CD4-positive, alpha-beta T cell treated with Interleukin-17A for 1 hour (primary cell): ENCODE data around the gene IQCE.
A peak's percentile ranks its signal among the peaks of the same experiment; 100 is the strongest.

ENCODE experiments used
- DNase-seq: peaks from one replicate; pipeline ENCODE4 v3.0.0-alpha.2; 2020

The IQCE gene, protein sequence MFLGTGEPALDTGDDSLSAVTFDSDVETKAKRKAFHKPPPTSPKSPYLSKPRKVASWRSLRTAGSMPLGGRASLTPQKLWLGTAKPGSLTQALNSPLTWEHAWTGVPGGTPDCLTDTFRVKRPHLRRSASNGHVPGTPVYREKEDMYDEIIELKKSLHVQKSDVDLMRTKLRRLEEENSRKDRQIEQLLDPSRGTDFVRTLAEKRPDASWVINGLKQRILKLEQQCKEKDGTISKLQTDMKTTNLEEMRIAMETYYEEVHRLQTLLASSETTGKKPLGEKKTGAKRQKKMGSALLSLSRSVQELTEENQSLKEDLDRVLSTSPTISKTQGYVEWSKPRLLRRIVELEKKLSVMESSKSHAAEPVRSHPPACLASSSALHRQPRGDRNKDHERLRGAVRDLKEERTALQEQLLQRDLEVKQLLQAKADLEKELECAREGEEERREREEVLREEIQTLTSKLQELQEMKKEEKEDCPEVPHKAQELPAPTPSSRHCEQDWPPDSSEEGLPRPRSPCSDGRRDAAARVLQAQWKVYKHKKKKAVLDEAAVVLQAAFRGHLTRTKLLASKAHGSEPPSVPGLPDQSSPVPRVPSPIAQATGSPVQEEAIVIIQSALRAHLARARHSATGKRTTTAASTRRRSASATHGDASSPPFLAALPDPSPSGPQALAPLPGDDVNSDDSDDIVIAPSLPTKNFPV

DNA sequence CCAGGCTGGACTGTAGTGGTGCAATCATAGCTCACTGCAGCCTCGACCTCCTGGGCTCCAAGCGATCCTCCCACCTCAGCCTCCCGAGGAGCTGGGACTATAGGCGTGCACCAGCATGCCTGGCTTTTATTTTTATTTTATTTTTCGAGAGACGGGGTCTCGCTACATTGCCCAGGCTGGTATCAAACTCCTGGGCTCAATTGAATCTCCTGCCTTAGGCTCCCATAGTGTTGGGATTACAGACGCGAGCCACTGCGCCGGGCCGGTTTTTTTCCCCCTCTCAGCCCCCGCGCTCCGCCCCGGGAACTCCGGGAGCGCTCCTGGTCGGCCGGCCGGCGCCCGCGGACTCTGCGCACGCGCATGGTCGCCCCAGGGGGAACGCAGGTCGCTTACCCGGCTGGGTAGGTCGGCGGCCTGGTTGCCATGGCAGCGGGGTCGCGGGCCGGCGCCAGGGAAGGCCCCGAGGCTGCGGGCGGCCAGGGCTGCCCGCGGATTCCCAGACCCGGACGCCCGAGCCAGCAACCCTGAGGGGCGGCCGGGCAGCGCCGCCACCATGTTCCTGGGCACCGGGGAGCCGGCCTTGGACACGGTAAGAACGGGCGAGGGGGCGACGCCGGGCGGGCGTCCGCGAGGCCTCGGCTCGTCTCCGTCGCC, at the start of gene IQCE:
Gene IQCE (plus strand): TSS at position 351 of the 654 bp plus-strand sequence. CDS start 203 bp downstream, at position 554.
- peak; percentile 91 for DNase-seq

DNA sequence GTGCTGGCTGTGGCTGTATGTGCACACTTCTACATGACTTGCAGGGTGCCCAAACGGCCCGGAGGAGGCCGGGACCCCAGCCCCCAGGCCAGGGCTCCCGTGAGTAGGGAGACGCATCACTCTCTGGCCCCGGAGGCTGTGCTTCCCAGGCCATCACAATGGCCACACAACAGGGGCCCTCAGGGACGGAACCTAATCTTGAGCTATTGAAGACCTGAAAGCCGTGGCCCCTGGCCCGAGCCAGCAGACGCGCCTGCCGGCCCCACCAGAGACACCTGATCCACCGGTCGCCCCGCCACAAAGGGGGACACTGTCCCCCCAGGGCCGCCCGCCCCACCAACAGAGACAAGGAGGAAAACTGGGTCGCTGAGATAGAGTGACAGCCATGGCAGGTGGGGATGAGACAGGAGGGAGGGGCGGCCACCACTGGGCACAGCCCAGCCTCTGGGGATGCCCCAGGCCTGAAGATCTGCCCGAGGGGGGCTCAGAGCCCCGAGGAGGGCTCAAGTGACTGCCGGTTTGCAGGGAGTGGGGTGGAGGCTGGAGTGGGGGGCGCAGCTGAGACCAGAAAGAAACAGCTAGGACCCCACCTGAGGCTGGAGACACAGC, 49.4 kb upstream of the IQCE start:
- DNase-seq = no peak

DNA sequence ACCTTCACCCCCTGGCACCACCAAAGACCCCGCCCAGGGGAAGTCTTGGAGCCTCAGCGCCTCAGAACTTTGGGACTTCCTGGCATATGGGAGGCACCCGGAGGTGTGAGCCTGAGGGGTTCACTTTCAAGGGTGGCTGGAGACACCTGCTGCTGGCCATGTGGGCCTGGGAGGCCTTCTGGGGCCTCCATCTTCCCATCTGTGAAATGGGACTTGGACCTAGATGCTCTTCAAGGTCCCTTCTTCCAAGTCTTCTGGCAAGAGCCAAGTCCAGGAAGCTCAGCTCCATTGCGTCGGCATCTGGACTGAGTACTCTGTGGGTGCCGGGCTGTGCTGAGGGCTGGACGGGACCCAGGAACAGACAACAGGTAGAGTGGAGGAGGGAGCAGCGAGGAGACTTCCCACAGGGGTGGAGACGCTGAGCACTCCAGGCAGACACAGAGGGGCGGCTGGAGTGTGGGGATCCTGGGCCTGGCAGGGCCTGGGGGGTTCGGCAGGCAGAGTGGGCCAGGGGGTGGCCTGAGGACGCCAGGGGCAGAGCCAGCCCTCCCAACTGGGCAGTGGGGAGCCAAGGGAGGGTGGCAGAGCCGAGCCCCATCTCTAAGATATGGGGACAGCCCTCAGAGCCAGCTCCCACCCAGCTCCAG, 48.5 kb upstream of the IQCE start:
- DNase-seq = no peak

DNA sequence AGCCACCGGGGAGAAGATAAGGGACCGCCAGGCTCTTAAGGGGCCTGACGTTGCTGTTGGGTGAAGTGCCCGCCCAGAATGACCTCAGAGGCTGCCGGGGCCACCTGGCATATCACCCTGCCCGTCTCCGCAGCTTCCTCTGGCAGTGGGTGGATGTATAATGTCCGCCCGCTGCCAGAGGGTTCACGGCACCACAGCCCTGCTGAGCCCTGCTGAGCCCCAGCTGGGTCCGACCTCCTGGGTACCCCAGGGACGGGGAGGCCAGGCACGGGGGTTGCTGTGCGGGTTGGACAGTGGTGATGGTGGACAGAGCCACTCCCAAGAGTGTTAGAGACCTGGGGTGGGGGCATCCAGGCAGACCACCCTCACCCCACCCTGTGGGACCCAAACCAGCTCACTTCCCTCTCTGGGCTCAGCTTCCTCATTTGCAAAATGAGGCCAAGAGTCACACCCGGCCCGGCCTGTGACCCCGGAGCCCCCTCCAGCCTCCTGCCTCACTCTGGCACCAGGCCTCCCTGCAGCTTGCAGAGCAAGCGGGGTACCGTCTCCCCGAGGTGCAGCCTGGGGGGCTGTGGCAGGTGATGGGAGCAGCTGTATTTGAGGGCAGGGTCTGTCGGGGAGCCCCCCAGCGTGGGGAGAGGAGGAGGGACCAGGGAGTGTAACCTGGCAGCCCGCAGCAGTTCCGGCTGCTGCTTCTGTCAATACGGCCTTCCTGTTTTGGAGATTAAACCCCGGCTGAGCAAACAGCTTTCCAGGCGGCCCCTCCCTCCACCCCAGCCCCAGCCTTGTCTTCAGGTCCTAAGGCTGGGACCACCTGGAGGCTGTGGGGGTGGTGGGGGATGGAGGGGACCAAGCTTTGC, 47.6 kb upstream of the IQCE start:
- DNase-seq = peak; percentile 69

DNA sequence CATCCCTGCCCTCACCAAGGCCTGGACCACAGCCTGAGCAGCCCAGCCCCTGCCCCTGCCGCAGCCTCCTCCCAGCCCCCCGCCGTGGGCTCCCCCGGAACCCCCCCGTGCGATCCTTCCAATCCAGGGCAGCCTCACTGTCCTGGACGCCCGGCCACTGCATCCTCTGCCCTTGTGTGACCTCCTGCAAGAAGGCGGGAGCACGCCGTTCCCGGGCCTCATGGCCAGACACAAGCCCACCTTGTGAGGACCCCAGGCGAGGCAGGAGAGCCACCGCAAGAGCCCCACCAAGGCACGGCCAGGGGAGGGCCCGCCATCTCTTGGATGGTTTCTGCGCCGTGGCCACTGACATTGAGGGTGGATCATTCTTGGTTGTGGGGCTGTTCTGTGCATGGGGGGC, 47.0 kb upstream of the IQCE start:
- DNase-seq = no peak

DNA sequence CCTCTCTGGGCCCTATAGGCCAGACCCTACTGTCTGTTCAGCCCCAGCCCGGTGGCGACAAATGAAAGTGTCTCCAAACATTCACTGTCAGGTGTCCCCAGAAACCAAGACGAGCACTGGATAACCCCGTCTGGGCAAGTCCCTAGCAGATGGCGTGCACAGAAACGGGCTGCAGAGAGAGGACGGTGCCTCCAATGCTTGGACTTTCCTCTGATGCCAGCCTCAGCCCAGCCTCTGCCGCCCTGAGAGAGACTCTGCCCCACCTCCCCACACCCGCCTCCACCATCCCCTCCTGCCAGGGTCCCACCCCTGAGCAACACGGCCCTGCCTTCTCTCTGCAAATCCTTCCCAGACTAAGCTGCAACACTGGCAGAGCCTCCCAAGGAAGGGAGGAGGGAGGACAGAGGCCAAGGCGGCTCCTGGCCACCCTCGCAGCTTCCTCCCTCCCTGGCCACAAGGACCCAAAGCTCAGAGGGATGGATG, 46.6 kb upstream of the IQCE start:
- DNase-seq = peak; percentile 43

DNA sequence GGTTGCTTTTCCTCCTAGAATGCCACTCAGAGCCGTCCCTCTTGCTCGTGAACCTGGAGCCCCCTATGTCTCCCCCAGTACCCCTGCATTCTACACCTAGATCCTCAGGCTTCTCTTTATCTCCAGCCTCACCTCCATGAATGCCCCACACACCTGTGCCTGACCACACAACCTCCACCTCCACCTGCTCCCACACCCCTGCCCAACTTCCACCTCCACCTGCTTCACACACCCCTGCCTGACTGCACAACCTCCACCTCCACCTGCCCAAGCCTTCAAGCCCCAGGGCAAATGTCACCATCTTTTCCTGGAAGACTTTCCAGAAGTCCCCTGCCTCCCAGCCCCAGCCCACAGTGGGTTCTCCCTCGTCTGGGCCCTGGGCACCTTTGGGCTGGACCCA, 46.1 kb upstream of the IQCE start:
- no peak for DNase-seq

DNA sequence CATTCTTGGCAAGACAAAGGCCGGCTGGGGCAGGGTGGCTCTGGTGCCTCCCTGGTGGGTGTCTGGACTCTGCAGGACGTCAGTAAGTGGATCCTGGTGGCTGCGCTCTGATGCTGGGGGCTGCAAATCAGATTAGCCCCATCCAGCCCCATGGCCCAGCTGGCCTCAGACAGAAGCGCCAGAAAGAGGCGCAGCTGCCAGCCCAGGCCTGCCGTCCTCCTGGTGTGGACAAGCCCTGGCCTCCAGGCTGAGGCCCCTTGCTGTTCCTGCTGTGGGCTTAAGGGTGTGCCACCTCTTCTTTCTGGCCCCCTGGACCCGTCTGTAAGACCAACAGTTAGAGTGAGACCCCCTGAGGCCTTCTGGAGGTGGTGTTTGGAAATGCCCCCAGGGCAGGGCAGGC, 45.1 kb upstream of the IQCE start:
- DNase-seq = no peak

DNA sequence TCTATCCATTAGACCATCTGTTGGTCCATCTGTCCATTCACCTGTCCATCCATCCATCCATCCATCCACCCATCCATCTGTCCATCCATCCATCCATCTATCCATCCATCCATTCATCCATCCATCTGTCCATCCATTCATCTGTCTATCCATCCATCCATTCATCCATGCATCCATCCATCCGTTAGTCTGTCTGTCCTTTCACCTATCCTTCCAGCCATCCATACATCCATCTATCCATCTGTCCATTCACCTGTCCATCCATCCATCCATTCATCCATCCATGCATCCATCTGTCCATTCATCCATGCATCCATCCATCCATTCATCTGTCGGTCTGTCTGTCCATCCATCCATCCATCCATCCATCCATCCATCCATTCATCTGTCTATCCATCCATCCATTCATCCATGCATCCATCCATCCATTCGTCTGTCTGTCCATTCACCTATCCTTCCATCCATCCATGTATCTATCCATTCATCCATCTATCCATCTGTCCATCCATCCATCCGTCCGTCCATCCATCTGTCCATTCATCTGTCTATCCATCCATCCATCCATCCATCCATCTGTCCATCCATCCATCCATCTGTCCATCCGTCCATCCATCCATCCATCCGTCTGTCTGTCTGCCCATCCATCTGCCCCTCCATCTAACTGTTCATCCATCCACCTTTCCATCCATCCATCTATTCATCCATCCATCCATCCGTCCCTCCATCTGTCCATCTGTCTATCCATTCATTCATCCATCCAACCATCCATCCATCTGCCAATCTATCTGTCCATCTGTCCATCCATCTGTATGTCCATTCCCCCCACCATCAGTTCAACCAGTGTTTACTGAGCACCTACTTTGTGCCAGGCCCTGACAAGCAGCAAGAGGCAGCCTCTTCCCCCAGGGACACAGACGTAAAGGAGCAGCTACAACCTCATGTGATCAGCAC, 44.0 kb upstream of the IQCE start:
- DNase-seq = no peak

DNA sequence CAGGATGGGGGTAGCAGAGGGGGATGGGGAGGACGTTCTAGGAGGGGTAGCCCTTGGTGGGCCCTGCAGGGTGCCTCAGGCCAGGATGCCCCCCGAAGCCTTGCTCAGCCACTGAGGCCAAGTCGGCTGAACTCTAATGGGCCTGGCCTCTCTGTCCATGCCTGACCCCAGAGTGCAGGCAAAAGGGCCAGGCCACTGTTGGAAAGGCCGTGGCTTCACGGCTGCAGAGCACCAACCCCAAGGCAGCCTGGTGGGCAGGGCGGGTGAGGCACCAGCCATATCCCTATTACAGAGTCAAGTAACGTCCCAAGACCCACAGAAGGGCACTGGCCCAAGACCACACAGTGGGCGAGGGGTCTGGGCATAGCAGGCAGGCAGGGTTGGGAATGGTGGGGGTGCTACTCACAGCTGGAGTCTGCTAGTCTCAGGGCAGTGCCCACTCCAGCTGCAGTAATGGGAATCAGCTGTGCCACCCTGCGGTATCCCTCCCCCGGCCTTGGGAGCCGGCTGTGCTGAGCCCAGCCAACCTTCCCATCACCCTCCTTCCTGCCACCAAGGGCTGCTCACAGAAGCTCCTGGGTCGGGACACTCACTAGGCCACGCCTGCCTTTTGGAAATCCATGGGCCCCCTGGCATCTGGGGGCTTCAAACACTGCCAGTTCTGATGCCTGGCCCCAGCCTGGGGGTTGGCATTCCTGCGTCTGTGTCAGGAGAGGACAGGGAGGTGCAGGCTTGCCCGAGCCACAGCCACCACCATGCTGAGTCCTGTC, 43.2 kb upstream of the IQCE start:
- no peak for DNase-seq

DNA sequence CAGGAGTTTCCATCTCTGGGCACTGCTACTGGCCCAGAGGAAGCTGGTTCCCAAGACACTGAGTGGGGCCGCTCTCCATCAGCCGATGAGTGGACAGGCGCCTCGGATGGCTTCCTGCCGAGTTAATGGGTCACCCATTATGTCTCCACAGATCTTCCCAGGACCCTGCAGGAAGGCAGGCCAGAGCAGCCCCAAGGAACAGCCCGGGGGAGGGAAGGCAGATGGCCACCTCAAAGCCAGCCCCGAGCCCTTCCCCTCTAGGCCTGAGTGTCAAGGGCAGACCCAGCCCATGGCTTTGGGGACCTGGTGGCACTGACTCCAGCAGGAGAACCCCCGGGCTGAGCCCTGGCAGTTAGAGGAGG, 42.6 kb upstream of the IQCE start:
- no peak for DNase-seq

DNA sequence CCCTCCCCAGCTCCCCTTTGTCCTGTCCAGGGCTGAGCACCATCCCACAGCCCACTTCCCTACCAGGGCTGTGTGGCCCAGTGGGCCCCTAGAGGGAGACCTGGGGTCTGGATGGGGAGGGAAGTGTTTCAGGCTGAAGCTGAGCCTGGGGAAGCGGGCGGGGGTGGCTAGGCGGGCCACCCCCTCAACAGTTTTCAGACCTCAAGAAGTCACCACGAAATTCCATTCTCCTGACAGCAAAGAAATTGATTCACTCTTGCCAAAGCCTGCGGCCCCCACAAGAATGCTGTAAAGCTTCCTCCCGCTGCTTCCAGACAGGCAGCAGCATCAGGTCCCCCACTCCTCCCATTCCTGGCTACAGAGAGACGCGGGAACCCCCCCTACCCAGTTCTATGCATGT, 41.8 kb upstream of the IQCE start:
- DNase-seq = no peak

DNA sequence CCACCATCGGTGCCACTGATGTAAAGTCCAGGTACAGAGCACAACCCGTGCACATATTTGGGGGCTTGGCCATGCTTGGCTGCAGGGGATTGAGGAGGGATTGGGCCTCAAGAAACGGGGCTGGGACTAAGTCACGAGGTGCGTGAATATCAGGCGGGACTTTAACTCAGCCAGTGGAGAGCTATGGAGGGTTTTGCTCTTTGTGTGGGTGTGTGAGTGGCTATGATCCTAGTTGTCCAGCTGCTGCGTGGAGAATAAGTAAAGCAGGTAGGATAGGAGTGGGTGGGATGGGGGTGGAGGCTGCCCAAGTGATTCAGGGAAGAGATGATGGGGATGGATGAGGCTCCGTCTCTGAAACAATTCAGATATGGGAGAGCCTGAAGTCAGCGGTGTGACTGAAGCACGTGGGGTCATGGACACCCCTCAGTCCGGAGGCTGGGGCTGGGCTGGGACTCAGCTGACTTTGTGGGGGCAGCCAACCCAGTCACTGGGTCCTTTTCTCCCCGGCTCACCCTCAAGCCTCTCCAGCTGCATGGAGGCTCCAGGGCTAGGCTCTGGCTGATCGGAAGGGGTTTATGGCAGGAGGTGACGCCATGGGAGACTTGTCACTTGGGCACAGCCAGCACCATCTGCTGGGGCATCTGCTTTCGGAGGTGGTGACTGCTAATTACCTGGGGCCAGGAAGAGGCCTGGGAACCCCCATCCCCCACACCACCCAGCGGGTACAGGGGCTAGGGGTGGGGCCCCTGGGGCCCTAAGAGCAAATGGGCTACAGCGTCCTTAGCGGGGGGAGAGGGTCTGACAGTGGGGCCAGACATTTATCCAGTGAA, 40.9 kb upstream of the IQCE start:
- DNase-seq = no peak

DNA sequence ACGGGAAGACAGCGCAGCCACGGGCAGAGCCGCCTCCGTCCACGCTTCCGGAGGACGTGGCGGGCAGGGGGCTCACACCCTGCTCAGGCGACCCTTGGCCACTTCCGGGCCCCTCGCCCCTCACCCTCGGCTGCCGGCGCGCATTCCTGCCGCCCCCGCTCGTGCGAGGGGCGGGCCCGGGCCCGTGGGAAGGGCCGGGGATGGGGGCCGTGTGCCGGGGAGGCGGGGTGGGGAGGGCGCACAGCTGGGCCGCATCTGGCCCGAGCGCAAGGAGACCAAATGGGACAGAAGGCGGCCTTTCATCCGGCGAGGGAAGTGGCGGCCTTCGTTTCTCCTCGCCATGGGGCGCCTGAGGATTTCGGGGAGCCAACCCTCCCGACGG, 40.1 kb upstream of the IQCE start:
- no peak for DNase-seq

DNA sequence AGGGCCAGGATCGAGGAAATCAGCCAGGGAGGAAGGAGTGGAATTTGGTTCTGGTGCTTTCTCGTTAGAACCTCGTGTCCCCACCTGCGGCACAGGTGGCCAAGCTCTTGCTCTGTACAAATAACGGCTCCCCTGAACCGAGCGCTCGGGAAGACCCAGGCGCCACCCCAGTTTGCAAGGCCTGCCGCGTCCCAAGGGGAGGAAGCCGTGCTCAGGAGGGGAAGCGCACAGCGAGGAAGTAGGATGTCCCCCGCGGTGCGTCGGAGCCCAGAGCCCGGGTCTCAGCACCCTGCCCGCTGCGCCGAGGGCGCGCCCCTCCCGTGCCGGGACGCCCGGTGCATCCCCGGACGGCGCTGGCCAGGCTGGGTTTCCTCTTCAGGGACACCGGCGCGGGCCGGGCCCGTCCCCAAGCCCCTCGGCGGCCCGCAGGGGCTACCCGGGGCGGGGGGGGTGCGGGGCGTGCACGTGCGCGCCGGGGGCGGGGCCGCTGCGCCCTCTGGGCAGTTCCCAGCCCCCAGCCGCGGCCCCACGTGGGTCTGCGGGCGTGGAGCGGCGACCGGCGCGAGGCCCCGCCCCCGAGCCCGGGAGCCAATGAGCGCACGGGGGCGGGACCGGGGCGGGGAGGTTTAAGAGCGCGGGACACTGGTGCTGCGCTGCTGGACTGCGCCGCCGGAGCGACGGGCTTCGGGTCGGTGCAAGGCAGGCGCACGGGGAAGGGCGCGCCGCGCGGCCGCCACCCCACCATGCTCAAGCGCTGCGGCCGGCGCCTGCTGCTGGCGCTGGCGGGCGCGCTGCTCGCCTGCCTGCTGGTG, 39.5 kb upstream of the IQCE start, which contains the start of gene LFNG:
Gene LFNG (plus strand): TSS at position 656 of the 812 bp plus-strand sequence. CDS start 88 bp downstream, at position 744.
- peak; percentile 87 for DNase-seq

DNA sequence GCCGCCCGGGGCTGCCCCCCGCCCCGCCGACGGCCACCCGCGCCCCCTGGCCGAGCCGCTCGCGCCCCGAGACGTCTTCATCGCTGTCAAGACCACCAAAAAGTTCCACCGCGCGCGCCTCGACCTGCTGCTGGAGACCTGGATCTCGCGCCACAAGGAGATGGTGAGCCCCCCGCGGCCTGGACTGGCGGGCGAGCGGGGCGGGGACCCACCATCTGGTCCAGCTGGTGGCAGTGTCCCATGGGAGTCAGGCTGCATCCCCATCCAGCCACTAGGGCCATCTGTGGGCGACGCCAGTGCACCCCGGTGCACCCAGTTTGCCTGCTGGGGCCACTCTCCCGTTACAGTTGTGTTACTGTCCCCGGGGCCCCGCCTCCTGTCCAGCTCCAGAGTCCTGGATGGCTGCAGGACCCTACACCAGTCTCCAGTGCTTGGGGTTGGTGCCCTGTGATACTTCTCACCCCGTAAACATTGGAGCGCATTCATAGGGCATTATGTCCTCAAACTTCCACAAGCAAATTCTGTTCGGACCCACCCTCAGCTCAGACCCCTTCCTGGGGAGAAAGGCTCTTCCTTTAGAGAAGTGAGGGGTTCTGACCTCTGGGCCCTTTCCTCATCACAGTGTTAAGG, 38.5 kb upstream of the IQCE start:
- DNase-seq = no peak

DNA sequence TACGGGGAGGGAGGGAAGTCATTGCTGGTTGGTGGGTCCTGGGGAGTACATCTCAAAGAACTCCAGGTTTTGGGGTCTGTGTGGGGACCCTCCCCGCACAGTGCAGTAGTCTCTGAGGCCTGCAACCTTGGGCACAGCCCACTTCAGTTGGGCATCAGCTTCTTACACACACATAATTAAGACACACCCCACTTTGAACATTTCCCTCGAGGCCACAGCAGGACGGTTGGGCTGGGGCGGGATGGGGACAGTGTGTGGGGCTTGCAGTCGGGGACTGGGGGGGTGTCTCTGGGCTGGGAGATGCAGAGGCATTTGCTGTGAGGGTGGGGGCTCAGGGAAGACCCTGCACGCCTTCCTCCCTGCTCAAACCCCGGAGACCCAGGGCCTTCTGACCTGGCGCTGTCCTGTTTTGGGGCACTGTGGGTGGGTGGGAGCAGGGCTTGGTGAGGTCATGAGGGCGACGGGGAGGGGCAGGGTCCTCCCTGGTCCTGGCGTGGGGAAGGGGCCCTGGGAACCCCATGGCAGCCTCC, 38.0 kb upstream of the IQCE start:
- DNase-seq = no peak
